ENCODE results near the gene RERE.

DNA sequence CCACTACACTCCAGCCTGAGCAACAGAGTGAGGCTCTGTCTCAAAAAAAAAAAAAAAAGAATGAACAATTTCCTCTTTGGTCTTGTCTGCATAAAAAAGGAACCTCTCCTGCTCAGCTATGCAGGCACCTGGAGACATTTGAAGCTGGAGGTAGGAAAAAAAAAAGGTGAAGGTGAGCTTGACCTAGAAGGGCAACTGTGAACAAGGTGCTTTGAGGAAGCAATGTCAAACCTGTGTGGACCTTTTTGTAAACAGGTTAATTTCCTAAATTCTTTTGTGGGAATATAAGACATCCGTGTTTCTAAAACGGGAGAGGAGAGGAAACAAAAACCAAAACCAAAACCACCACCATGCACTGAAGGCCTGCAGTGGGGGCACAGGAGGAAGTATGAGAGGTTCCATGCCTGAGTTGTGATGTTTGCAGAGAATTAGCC, 422.0 kb downstream of the RERE start:
- TF ChIP-seq, protein P1, sequence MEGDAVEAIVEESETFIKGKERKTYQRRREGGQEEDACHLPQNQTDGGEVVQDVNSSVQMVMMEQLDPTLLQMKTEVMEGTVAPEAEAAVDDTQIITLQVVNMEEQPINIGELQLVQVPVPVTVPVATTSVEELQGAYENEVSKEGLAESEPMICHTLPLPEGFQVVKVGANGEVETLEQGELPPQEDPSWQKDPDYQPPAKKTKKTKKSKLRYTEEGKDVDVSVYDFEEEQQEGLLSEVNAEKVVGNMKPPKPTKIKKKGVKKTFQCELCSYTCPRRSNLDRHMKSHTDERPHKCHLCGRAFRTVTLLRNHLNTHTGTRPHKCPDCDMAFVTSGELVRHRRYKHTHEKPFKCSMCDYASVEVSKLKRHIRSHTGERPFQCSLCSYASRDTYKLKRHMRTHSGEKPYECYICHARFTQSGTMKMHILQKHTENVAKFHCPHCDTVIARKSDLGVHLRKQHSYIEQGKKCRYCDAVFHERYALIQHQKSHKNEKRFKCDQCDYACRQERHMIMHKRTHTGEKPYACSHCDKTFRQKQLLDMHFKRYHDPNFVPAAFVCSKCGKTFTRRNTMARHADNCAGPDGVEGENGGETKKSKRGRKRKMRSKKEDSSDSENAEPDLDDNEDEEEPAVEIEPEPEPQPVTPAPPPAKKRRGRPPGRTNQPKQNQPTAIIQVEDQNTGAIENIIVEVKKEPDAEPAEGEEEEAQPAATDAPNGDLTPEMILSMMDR (conservative IDR thresholded peaks at IDR 0.05; ENCODE audit: low read depth in 2 of 2), result no peak
- TF ChIP-seq EZH2 (IDR thresholded peaks at IDR 0.05; ENCODE audit: low read depth, unreplicated experiment), result no peak
